Neural progenitor cell (in vitro differentiated cells): ENCODE results near the gene GMDS. TPM values are rescaled to one million over a fixed set of nuclear protein-coding genes. Genes with fewer than 3 reads are reported as not detected.

Experiments
- DNase-seq: peaks from one replicate; pipeline ENCODE4 v3.0.0-alpha.2; 2016; ENCODE audit warnings: low spot score
- H2AFZ ChIP-seq: fragments of 200-600 bp; sonication (generic); replicated peaks from 2 replicates; pipeline ENCODE4 v1.6.1; 2016; ENCODE audit warnings: antibody characterized with exemption
- H3F3A ChIP-seq: fragments of 200-600 bp; sonication (generic); 2 replicates; pipeline ENCODE4 v1.6.1; 2016; ENCODE audit warnings: antibody characterized with exemption, low read depth
- H3K27ac ChIP-seq: fragments of 200-600 bp; sonication (generic); 2 replicates; pipeline ENCODE4 v1.5.1; 2016; ENCODE audit warnings: mild to moderate bottlenecking
- H3K27me3 ChIP-seq: fragments of 200-600 bp; sonication (generic); 2 replicates; pipeline ENCODE4 v1.6.1; 2016; ENCODE audit warnings: mild to moderate bottlenecking, moderate library complexity
- H3K36me3 ChIP-seq: fragments of 200-600 bp; sonication (generic); 2 replicates; pipeline ENCODE4 v1.5.1; 2016
- H3K4me1 ChIP-seq: fragments of 200-600 bp; sonication (generic); 2 replicates; pipeline ENCODE4 v1.6.1; 2016; ENCODE audit warnings: mixed run types
- H3K4me2 ChIP-seq: fragments of 200-600 bp; sonication (generic); 2 replicates; pipeline ENCODE4 v1.6.1; 2016
- H3K4me3 ChIP-seq: fragments of 200-600 bp; sonication (generic); 2 replicates; pipeline ENCODE4 v1.5.1; 2016
- H3K79me2 ChIP-seq: fragments of 200-600 bp; sonication (generic); 2 replicates; pipeline ENCODE4 v1.6.1; 2016; ENCODE audit warnings: low read depth
- H3K9ac ChIP-seq: fragments of 200-600 bp; sonication (generic); 2 replicates; pipeline ENCODE4 v1.6.1; 2016
- H3K9me3 ChIP-seq: fragments of 200-600 bp; sonication (generic); 2 replicates; pipeline ENCODE4 v1.5.1; 2016; ENCODE audit warnings: low read depth
- H4K20me1 ChIP-seq: fragments of 200-600 bp; sonication (generic); 2 replicates; pipeline ENCODE4 v1.6.1; 2016; ENCODE audit warnings: low read depth
- H3K27ac Mint-ChIP-seq: 3 replicates; pipeline ENCODE4 v1.8.0; 2021; ENCODE audit warnings: mixed read lengths
- H3K27me3 Mint-ChIP-seq: 2 replicates; pipeline ENCODE4 v1.8.0; 2022; ENCODE audit warnings: low read depth, mild to moderate bottlenecking, inconsistent platforms, moderate library complexity, mixed read lengths; ENCODE audit not compliant: insufficient read depth
- H3K36me3 Mint-ChIP-seq: 3 replicates; pipeline ENCODE4 v1.8.0; 2021; ENCODE audit warnings: mixed read lengths
- H3K4me1 Mint-ChIP-seq: 3 replicates; pipeline ENCODE4 v1.8.0; 2021; ENCODE audit warnings: mixed read lengths
- H3K4me3 Mint-ChIP-seq: 3 replicates; pipeline ENCODE4 v1.8.0; 2021; ENCODE audit warnings: mild to moderate bottlenecking, moderate library complexity, mixed read lengths
- H3K9me3 Mint-ChIP-seq: 3 replicates; pipeline ENCODE4 v1.8.0; 2020; ENCODE audit warnings: mixed read lengths
- EZH2 ChIP-seq: fragments of 200-600 bp; sonication (generic); IDR thresholded peaks from 2 replicates; pipeline ENCODE4 v1.6.1; 2017; ENCODE audit warnings: antibody characterized with exemption, mild to moderate bottlenecking, moderate library complexity
- EZH2phosphoT487 ChIP-seq: fragments of 200-600 bp; sonication (generic); IDR thresholded peaks from 2 replicates; pipeline ENCODE4 v1.6.1; 2017; ENCODE audit warnings: antibody characterized with exemption
- total RNA-seq: library from RNA; depleted of rRNA; stranded (reverse); fragments of >200 nt; gene quantifications from 2 replicates; pipeline ENCODE4 v1.2.3, GENCODE V29; 2015; ENCODE audit warnings: low replicate concordance
- TF ChIP-seq, protein P1 (sequence below): fragments of 200-600 bp; sonication (generic); IDR thresholded peaks from 2 replicates; pipeline ENCODE4 v1.5.1; 2017; ENCODE audit warnings: antibody characterized with exemption, mild to moderate bottlenecking

GMDS gene
- total RNA-seq, 1 donor from 2014 or later = 22.6 TPM

DNA sequence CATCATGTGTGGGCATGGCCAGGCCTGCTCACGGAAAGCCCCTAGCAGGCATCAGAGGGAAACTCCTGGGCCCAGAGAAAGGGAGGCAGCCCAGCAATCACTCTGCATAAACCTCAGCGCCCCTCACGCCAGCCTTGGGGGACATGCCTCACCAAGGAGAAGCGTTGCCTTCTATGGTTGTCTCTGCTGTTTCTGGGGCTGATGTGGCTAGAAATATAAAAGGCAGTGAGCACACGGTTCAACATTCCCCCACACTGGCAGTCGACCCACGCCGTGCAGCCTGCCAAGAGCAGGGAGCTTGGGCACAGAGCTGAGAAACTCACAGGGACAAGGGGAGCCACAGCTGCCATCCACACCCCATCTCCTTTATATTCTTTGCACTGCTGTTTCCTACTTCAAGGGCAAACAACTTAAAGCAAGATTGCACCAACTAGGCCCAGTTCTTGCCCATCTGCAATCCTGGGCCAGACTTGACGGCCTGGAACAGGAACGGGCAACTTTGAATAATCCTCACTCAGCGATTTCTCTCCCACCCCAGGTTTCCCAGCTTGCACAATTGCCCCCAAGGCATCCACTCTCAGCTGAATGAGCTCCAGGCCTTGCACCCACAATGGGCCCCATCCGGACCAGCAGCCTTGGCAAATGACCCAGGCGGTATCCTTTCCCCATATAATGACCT, 671.2 kb downstream of the GMDS start:
- H3K4me2 ChIP-seq = peak overlapping the region; percentile 2
- peak overlapping the region; percentile 47 for H3K4me3 Mint-ChIP-seq

More for the DNA sequence above, 671.2 kb downstream of the GMDS start:
- DNase-seq = no peak
- Mint-ChIP-seq H3K27ac (peak overlapping the region; percentile 92), H3K36me3 (no peaks in the 10 kb centered on the region), H3K27me3 (peaks cover 4% of the 10 kb centered on the region), H3K4me1 (peaks cover 36% of the 10 kb centered on the region), H3K9me3 (peaks cover 21% of the 10 kb centered on the region)
- no peaks in the 10 kb centered on the region for H3K27me3 ChIP-seq
- no peak overlapping the region for H3K27ac ChIP-seq
- H2AFZ ChIP-seq = peak overlapping the region; percentile 15
- H3K79me2 ChIP-seq = no peaks in the 10 kb centered on the region
- peaks cover 15% of the 10 kb centered on the region for H3K4me1 ChIP-seq
- no peaks in the 10 kb centered on the region for H3K9me3 ChIP-seq
- no peak overlapping the region for H3K4me3 ChIP-seq
- TF ChIP-seq EZH2phosphoT487 (no peak), EZH2 (no peak)
- TF ChIP-seq, protein P1, sequence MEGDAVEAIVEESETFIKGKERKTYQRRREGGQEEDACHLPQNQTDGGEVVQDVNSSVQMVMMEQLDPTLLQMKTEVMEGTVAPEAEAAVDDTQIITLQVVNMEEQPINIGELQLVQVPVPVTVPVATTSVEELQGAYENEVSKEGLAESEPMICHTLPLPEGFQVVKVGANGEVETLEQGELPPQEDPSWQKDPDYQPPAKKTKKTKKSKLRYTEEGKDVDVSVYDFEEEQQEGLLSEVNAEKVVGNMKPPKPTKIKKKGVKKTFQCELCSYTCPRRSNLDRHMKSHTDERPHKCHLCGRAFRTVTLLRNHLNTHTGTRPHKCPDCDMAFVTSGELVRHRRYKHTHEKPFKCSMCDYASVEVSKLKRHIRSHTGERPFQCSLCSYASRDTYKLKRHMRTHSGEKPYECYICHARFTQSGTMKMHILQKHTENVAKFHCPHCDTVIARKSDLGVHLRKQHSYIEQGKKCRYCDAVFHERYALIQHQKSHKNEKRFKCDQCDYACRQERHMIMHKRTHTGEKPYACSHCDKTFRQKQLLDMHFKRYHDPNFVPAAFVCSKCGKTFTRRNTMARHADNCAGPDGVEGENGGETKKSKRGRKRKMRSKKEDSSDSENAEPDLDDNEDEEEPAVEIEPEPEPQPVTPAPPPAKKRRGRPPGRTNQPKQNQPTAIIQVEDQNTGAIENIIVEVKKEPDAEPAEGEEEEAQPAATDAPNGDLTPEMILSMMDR = no peak
- no peaks in the 10 kb centered on the region for H3K36me3 ChIP-seq
- no peaks in the 10 kb centered on the region for H4K20me1 ChIP-seq
- H3K9ac ChIP-seq = no peak overlapping the region
- peaks cover 6% of the 10 kb centered on the region for H3F3A ChIP-seq
